C4-2B (cell line): ENCODE results near the gene DNAH2.

Experiments
- H3K27ac ChIP-seq: fragments of 450-650 bp; 2 replicates; pipeline ENCODE4 v1.5.1; 2017
- ZFX ChIP-seq: fragments of 450-650 bp; IDR thresholded peaks from 2 replicates; pipeline ENCODE4 v1.6.1; 2017
- TF ChIP-seq, protein P1 (sequence below): fragments of 450-650 bp; conservative IDR thresholded peaks from 2 replicates; pipeline ENCODE4 v1.5.1; 2017; ENCODE audit warnings: mild to moderate bottlenecking

Gene DNAH2

DNA sequence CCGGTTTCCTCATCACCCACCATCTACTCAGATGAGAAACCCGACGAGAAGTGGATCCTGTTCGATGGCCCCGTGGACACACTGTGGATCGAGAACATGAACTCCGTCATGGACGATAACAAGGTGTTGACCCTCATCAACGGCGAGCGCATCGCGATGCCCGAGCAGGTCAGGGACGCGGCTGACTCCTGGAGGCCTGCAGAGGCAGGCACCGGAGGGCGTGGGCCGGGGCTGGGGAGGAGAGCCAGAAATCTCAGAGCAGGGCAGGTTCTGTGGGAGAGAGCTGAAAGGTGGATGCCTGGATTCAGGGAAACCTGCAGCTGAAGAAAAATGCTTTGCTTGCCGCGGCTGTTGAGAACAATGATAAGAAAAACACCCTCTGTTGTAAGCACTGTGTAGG lies 69.3 kb downstream of the DNAH2 start:
- TF ChIP-seq, protein P1, sequence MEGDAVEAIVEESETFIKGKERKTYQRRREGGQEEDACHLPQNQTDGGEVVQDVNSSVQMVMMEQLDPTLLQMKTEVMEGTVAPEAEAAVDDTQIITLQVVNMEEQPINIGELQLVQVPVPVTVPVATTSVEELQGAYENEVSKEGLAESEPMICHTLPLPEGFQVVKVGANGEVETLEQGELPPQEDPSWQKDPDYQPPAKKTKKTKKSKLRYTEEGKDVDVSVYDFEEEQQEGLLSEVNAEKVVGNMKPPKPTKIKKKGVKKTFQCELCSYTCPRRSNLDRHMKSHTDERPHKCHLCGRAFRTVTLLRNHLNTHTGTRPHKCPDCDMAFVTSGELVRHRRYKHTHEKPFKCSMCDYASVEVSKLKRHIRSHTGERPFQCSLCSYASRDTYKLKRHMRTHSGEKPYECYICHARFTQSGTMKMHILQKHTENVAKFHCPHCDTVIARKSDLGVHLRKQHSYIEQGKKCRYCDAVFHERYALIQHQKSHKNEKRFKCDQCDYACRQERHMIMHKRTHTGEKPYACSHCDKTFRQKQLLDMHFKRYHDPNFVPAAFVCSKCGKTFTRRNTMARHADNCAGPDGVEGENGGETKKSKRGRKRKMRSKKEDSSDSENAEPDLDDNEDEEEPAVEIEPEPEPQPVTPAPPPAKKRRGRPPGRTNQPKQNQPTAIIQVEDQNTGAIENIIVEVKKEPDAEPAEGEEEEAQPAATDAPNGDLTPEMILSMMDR: no peak
- TF ChIP-seq ZFX: no peak
- H3K27ac ChIP-seq: no peak overlapping the region

DNA sequence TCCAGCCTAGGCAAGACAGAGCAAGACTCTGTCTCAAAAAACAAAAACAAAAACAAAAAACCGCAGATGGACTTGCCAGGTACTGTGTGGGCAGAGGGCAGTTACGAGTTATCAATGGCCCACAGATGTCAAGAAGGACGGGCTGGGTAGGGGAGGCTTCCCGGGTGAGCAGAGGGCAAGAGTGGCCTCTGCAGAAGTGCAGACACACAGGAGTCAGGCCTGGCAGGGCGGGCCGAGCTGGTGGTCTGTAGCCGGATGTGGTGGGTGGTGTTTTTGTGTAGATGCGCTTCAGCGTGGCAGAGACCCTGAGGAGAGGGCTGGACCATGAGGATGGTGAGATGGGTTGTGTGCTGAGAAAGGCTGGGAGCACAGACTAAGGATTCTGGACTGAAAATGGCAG lies 71.6 kb downstream of the DNAH2 start:
- no peak overlapping the region for H3K27ac ChIP-seq
- TF ChIP-seq, protein P1: no peak
- TF ChIP-seq ZFX: no peak

DNA sequence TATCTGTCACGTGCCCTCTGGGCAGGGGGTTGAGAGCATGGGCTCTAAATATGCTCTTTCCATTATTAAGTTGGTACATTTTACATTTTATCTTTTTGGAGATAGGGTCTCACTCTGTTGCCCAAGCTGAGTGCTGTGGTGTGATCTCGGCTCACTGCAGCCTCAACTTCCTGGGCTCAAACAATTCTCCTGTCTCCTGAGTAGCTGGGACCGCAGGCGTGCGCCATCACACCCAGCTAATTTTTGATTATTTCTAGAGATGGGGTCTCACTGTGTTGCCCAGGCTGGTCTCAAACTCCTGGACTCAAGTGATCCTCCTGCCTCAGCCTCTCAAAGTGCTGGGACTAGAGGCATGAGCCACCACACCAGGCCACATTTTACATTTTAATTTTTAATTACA lies 72.6 kb downstream of the DNAH2 start:
- no peak for TF ChIP-seq ZFX
- TF ChIP-seq, protein P1: no peak
- no peak overlapping the region for H3K27ac ChIP-seq

DNA sequence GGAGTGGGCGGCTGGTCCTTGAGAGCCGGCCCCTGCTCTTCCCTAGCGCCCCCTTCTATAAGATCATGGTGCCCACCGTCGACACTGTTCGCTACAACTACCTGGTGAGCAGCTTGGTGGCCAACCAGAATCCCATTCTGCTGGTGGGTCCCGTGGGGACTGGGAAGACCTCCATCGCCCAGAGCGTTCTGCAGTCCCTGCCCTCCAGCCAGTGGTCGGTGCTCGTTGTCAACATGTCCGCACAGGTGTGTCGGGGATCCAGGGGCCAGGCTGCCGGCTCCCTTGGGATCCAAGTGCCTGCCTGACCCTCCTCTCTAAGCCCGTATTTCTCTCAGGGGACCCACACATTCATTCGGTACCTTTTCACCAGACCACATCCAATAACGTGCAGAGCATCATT lies 75.1 kb downstream of the DNAH2 start:
- no peak for TF ChIP-seq ZFX
- TF ChIP-seq, protein P1: no peak

DNA sequence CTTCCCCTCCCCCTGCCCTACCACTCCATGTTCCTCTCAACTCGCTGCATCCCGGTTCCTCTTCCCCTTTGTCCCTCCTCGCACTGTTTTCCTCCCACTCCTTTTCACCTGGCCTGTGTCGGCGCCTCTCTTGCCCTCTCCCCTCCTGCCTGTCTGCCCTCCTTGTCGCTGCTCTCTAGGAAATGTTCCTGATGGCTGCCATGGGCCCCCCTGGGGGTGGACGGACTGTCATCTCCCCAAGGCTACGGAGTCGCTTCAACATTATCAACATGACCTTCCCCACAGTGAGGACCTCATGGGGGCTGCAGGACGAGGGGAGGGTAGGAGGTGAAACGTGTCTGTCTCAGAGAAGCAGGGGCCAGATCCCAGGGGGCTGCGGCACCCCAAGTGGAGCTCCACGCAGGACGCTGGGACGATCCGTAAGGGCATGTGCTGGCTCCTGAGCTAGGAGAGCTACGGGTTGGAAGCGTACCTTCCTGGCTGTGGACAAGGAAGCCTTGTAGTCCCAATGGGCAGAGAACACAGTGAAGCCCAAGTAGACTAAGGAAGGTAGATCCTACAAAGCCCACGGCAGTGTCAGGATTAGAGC lies 76.6 kb downstream of the DNAH2 start:
- TF ChIP-seq, protein P1: no peak
- no peak for TF ChIP-seq ZFX
- no peak overlapping the region for H3K27ac ChIP-seq

More for the DNA sequence above, 75.1 kb downstream of the DNAH2 start:
- no peak overlapping the region for H3K27ac ChIP-seq

DNA sequence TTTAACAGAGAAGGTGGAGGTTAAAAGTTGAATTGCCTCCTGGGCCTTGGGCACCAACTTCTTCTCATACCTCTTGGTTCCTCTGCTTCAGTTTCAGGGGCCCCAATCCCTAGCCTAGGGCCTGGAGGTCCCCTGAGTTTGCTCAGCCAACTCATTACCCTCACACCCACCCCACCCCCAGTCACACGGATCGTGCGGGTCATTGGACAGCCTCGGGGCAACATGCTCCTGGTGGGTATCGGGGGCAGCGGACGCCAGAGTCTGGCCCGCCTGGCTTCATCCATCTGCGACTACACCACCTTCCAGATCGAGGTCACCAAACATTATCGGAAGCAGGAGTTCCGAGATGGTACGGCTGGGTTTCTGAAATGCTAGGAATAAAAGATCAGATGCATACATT lies 80.4 kb downstream of the DNAH2 start:
- TF ChIP-seq, protein P1: no peak
- TF ChIP-seq ZFX: no peak

DNA sequence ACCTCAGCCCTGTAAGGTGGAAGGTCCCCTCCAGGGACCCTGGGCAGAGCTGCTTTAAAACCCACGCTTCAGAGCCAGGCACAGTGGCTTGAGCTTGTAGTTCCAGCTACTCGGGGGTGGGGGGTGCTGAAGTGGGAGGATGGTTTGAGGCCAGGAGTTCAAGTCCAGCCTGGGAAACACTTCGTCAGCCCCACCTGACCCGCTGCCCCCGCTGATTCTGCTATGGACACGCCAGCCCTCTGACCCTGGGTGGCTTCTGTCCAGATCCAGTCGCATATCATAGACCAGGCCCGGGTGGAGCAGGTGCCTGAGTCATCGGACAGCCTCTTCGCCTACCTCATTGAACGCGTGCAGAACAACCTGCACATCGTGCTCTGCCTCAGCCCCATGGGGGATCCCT lies 81.3 kb downstream of the DNAH2 start:
- TF ChIP-seq, protein P1: no peak
- no peak for TF ChIP-seq ZFX
- no peak overlapping the region for H3K27ac ChIP-seq

More for the DNA sequence above, 80.4 kb downstream of the DNAH2 start:
- no peak overlapping the region for H3K27ac ChIP-seq
